T-cell (primary cell): Measurements from ENCODE around the gene DLGAP5. TPM values are rescaled to one million over a fixed set of nuclear protein-coding genes. Genes with fewer than 3 reads are reported as not detected.

ENCODE experiments used
- ATAC-seq, 4 experiments: fragments of 200-7000 bp in 3 of 4; fragments of 150-1000 bp in 1 of 4; cut with Tn5 transposase; replicated peaks in 1 of 4; 1 replicate in 3 of 4; 2 replicates in 1 of 4; pipeline ENCODE4 v1.10.0; 2021; ENCODE audit warnings: moderate library complexity in 3 of 4, mild to moderate bottlenecking in 2 of 4, moderate number of reproducible peaks in 1 of 4
- CTCF ChIA-PET, 2 donors: fragments of 300-600 bp; sonication (Branson Sonifier 250); formaldehyde crosslinking; loops; one replicate each; lab custom pipeline; 2022; ENCODE audit warnings: antibody characterized with exemption in 2 of 2; lab: Charles Lee
- POLR2A ChIA-PET, 2 donors: fragments of 300-600 bp; sonication (Branson Sonifier 250); formaldehyde crosslinking; loops; one replicate each; lab custom pipeline; 2022; ENCODE audit warnings: antibody characterized with exemption in 2 of 2; lab: Charles Lee
- DNase-seq, 35 experiments: peaks; one replicate each; pipeline versions ENCODE4 v3.0.0 to v3.0.0-alpha.2; 2013 to 2023
- H3K27ac ChIP-seq: one replicate; pipeline ENCODE4 v1.5.1; 2013; ENCODE audit warnings: low read length
- H3K27me3 ChIP-seq, 2 experiments: replicated peaks in 1 of 2; 1 replicate in 1 of 2; 2 replicates in 1 of 2; pipeline versions ENCODE4 v1.6.1 to v1.7.0; 2013; ENCODE audit warnings: low read length in 1 of 2, mixed read lengths in 1 of 2; ENCODE audit not compliant: control insufficient read depth in 2 of 2, insufficient read depth in 2 of 2; ENCODE audit errors: extremely low read depth in 1 of 2
- H3K36me3 ChIP-seq, 2 donors: 1 replicate in 1 of 2; 2 replicates in 1 of 2; pipeline versions ENCODE4 v1.6.1 to v1.7.0; 2013; ENCODE audit warnings: low read length in 1 of 2; ENCODE audit not compliant: control insufficient read depth in 2 of 2, insufficient read depth in 1 of 2; ENCODE audit errors: extremely low read depth in 1 of 2
- H3K4me1 ChIP-seq, 2 experiments: 1 replicate in 1 of 2; 2 replicates in 1 of 2; pipeline versions ENCODE4 v1.6.1 to v1.7.0; 2013; ENCODE audit warnings: low read length in 2 of 2, mixed read lengths in 1 of 2; ENCODE audit not compliant: insufficient read depth in 2 of 2, control insufficient read depth in 1 of 2; ENCODE audit errors: extremely low read depth in 1 of 2
- H3K4me3 ChIP-seq, 2 donors: 1 replicate in 1 of 2; 2 replicates in 1 of 2; pipeline versions ENCODE4 v1.5.1 to v1.7.0; 2013; ENCODE audit warnings: mild to moderate bottlenecking in 2 of 2, low read length in 1 of 2, moderate library complexity in 1 of 2; ENCODE audit not compliant: control insufficient read depth in 1 of 2; ENCODE audit errors: extremely low read depth in 1 of 2
- H3K9me3 ChIP-seq: 2 replicates; pipeline ENCODE4 v1.7.0; 2013
- H3K27ac Mint-ChIP-seq, 2 donors: one replicate each; pipeline ENCODE4 v1.8.0; 2020 to 2021; ENCODE audit warnings: mild to moderate bottlenecking in 2 of 2, mixed read lengths in 2 of 2
- H3K27me3 Mint-ChIP-seq, 2 donors: one replicate each; pipeline ENCODE4 v1.8.0; 2021 to 2022; ENCODE audit warnings: mixed read lengths in 2 of 2
- H3K36me3 Mint-ChIP-seq: one replicate; pipeline ENCODE4 v1.8.0; 2021; ENCODE audit warnings: mixed read lengths
- H3K4me1 Mint-ChIP-seq, 3 donors: one replicate each; pipeline ENCODE4 v1.8.0; 2020 to 2022; ENCODE audit warnings: mixed read lengths in 3 of 3, mild to moderate bottlenecking in 1 of 3
- H3K4me3 Mint-ChIP-seq, 3 donors: one replicate each; pipeline ENCODE4 v1.8.0; 2020 to 2022; ENCODE audit warnings: mild to moderate bottlenecking in 3 of 3, mixed read lengths in 3 of 3, moderate library complexity in 3 of 3
- H3K9me3 Mint-ChIP-seq, 3 donors: one replicate each; pipeline ENCODE4 v1.8.0; 2020 to 2022; ENCODE audit warnings: mixed read lengths in 3 of 3
- WGBS: methylation state at CpG from one replicate; pipeline ENCODE4 v1.1.5; 2013; ENCODE audit warnings: missing lambda C conversion rate; ENCODE audit not compliant: insufficient coverage; 5-methylcytosine and 5-hydroxymethylcytosine counted together
- total RNA-seq, 35 experiments: library from RNA in 6 of 35; stranded (reverse) in 6 of 35; fragments of 120-200 nt in 1 of 35; gene quantifications; one replicate each; pipeline versions ENCODE4 v1.2.1 to v1.2.4 and lab custom pipeline; 2013 to 2026

The DLGAP5 gene
- total RNA-seq (1 to 10 TPM in 1 of 5 donors, under 1 TPM in 4; 0.41 to 1.3 (median 0.73) TPM), total RNA-seq (lab: John Stamatoyannopoulos, UW) (0 to 11.0 (median 0.23) reads per million in 29 experiments)
- 0.74 TPM for total RNA-seq (2013)

GRCh38 chr14:55191203-55192053, at the start of gene DLGAP5:
TSS of gene DLGAP5 (minus strand) at chr14:55191585. CDS start at chr14:55189179, 2,406 bp downstream.
- ATAC-seq (peak; percentile 97 to 99 (median 98)), DNase-seq (peak; percentile 64 to 94 (median 83))
- ChIA-PET POLR2A (interaction anchor here in 1 of 2 donors (0.5 to 0.6 kb wide), 4 partner anchors 10 to 1299 kb away, joined by 3 to 8 read pairs (median 6); no protein-coding TSS in a partner anchor), CTCF (interaction anchor here in 1 of 2 donors (0.6 kb wide), 2 partner anchors 156 to 387 kb away, joined by 3 read pairs; no protein-coding TSS in a partner anchor)
- no peaks in the 10 kb centered on the region for H3K27me3 ChIP-seq
- Mint-ChIP-seq H3K9me3 (no peaks in the 10 kb centered on the region), H3K4me1 (peaks cover 13 to 20% (median 17%) of the 10 kb centered on the region in 3 donors), H3K27me3 (no peaks in the 10 kb centered on the region), H3K36me3 (no peaks in the 10 kb centered on the region), H3K4me3 (peak within 1 kb of the TSS; percentile 81 to 89 (median 89)), H3K27ac (peak within 1 kb of the TSS; percentile 30 to 49)
- peak within 1 kb of the TSS; percentile 35 for H3K27ac ChIP-seq
- H3K4me1 ChIP-seq, result peaks cover 6 to 12% of the 10 kb centered on the region in 2 experiments
- peak within 1 kb of the TSS; percentile 57 to 83 for H3K4me3 ChIP-seq
- 3% methylated on average over 32 of the region's 46 CpGs for WGBS
- no peaks in the 10 kb centered on the region for H3K36me3 ChIP-seq
- no peaks in the 10 kb centered on the region for H3K9me3 ChIP-seq

GRCh38 chr14:55240526-55241178, 49.3 kb upstream of the DLGAP5 start:
- ChIA-PET POLR2A (interaction anchor here in 1 of 2 donors (0.5 to 0.6 kb wide), 2 partner anchors 227 to 385 kb away, joined by 3 to 4 read pairs; no protein-coding TSS in a partner anchor), CTCF (interaction anchor here in 1 of 2 donors (0.6 kb wide), 1 partner anchor 151 kb away, joined by 6 read pairs; no protein-coding TSS in a partner anchor)
- DNase-seq (no peak), ATAC-seq (no peak)
- no peaks in the 10 kb centered on the region for H3K9me3 ChIP-seq
- Mint-ChIP-seq H3K27me3 (peaks cover 0 to 13% of the 10 kb centered on the region in 2 donors), H3K36me3 (no peaks in the 10 kb centered on the region), H3K27ac (no peak overlapping the region), H3K4me1 (no peaks in the 10 kb centered on the region), H3K4me3 (no peak overlapping the region), H3K9me3 (no peaks in the 10 kb centered on the region)
- no peaks in the 10 kb centered on the region for H3K4me1 ChIP-seq
- 84% methylated on average over 18 of the region's 33 CpGs for WGBS
- no peak overlapping the region for H3K27ac ChIP-seq
- no peaks in the 10 kb centered on the region for H3K36me3 ChIP-seq
- peaks cover 0 to 5% of the 10 kb centered on the region in 2 experiments for H3K27me3 ChIP-seq
- no peak overlapping the region for H3K4me3 ChIP-seq

GRCh38 chr14:55239320-55239719, 47.9 kb upstream of the DLGAP5 start:
- peaks cover 0 to 5% of the 10 kb centered on the region in 2 experiments for H3K27me3 ChIP-seq
- CTCF ChIA-PET, result no interaction called here
- POLR2A ChIA-PET, result no interaction called here

GRCh38 chr14:55238019-55238680, 46.8 kb upstream of the DLGAP5 start:
- ChIA-PET POLR2A (interaction anchor here in 1 of 2 donors (0.5 kb wide), 1 partner anchor 30 kb away, joined by 4 read pairs; no protein-coding TSS in a partner anchor), CTCF (interaction anchor here in 1 of 2 donors (0.5 kb wide), 1 partner anchor 20 kb away, joined by 3 read pairs; no protein-coding TSS in a partner anchor)
- no peak for ATAC-seq
- H3K27me3 ChIP-seq, result peaks cover 0 to 5% of the 10 kb centered on the region in 2 experiments
- H3K36me3 ChIP-seq, result no peaks in the 10 kb centered on the region
- no peaks in the 10 kb centered on the region for H3K9me3 ChIP-seq
- no peaks in the 10 kb centered on the region for H3K4me1 ChIP-seq
- no peak for DNase-seq
- H3K27ac ChIP-seq, result no peak overlapping the region
- WGBS, result 72% methylated on average over 9 of the region's 12 CpGs
- no peaks in the 10 kb centered on the region for H3K4me1 Mint-ChIP-seq
- H3K4me3 Mint-ChIP-seq, result no peak overlapping the region
- no peak overlapping the region for H3K27ac Mint-ChIP-seq
- no peaks in the 10 kb centered on the region for H3K9me3 Mint-ChIP-seq
- no peaks in the 10 kb centered on the region for H3K36me3 Mint-ChIP-seq
- H3K27me3 Mint-ChIP-seq, result peaks cover 9 to 13% of the 10 kb centered on the region in 2 donors
- no peak overlapping the region for H3K4me3 ChIP-seq

More at GRCh38 chr14:55239320-55239719, 47.9 kb upstream of the DLGAP5 start:
- Mint-ChIP-seq H3K4me1 (no peaks in the 10 kb centered on the region), H3K27ac (no peak overlapping the region), H3K4me3 (no peak overlapping the region), H3K9me3 (no peaks in the 10 kb centered on the region), H3K27me3 (peaks cover 9 to 13% of the 10 kb centered on the region in 2 donors), H3K36me3 (no peaks in the 10 kb centered on the region)
- no peaks in the 10 kb centered on the region for H3K4me1 ChIP-seq
- H3K36me3 ChIP-seq, result no peaks in the 10 kb centered on the region
- no peak overlapping the region for H3K4me3 ChIP-seq
- no peak for DNase-seq
- no CpG with 5 or more reads among the region's 1 CpG for WGBS
- no peak overlapping the region for H3K27ac ChIP-seq
- ATAC-seq, result no peak
- H3K9me3 ChIP-seq, result no peaks in the 10 kb centered on the region

- H3K9me3 Mint-ChIP-seq, result no peaks in the 10 kb centered on the region
- H3K36me3 Mint-ChIP-seq, result no peaks in the 10 kb centered on the region
- POLR2A ChIA-PET, result no interaction called here
- H3K27ac Mint-ChIP-seq, result no peak overlapping the region
- no peak for DNase-seq
- no peak overlapping the region for H3K4me3 Mint-ChIP-seq
- Histone ChIP-seq H3K36me3 (no peaks in the 10 kb centered on the region), H3K27ac (no peak overlapping the region), H3K9me3 (no peaks in the 10 kb centered on the region), H3K4me1 (no peaks in the 10 kb centered on the region), H3K27me3 (peaks cover 0 to 5% of the 10 kb centered on the region in 2 experiments), H3K4me3 (no peak overlapping the region)
- no peak for ATAC-seq
- WGBS, result no CpG with 5 or more reads among the region's 3 CpGs
- CTCF ChIA-PET, result no interaction called here
- peaks cover 8 to 13% of the 10 kb centered on the region in 2 donors for H3K27me3 Mint-ChIP-seq
- H3K4me1 Mint-ChIP-seq, result no peaks in the 10 kb centered on the region
Measured at GRCh38 chr14:55233591-55233990, 42.2 kb upstream of the DLGAP5 start.
